H9 (cell line): ENCODE results near the gene SMTNL2. TPM values are rescaled to one million over a fixed set of nuclear protein-coding genes. Genes with fewer than 3 reads are reported as not detected.

ENCODE experiments used
- DNase-seq: peaks from one replicate; pipeline ENCODE4 v3.0.0-alpha.2; 2017
- H2AFZ ChIP-seq: one replicate; pipeline ENCODE4 v1.6.1; 2013; ENCODE audit warnings: mild to moderate bottlenecking, low read length, control low read depth, moderate library complexity
- H2AK5ac ChIP-seq: 2 replicates; pipeline ENCODE4 v1.6.1; 2013; ENCODE audit warnings: low read length, control low read depth, mixed read lengths; ENCODE audit not compliant: insufficient read length
- H2BK120ac ChIP-seq: one replicate; pipeline ENCODE4 v1.6.1; 2013; ENCODE audit warnings: low read depth, mild to moderate bottlenecking, low read length, control low read depth, inconsistent platforms; ENCODE audit not compliant: poor library complexity, severe bottlenecking
- H2BK12ac ChIP-seq: 2 replicates; pipeline ENCODE4 v1.6.1; 2013; ENCODE audit warnings: low read length, control low read depth, mixed read lengths, low read depth; ENCODE audit not compliant: insufficient read length
- H2BK15ac ChIP-seq: 2 replicates; pipeline ENCODE4 v1.6.1; 2013; ENCODE audit warnings: low read depth, low read length, control low read depth
- H2BK20ac ChIP-seq: one replicate; pipeline ENCODE4 v1.6.1; 2013; ENCODE audit warnings: low read depth, mild to moderate bottlenecking, low read length, control low read depth, inconsistent platforms; ENCODE audit not compliant: poor library complexity, severe bottlenecking
- H2BK5ac ChIP-seq: 2 replicates; pipeline ENCODE4 v1.6.1; 2013; ENCODE audit warnings: low read length, control low read depth, mixed read lengths; ENCODE audit not compliant: insufficient read length
- H3K14ac ChIP-seq: 2 replicates; pipeline ENCODE4 v1.6.1; 2013; ENCODE audit warnings: low read length, control low read depth; ENCODE audit not compliant: insufficient read depth
- H3K18ac ChIP-seq: 2 replicates; pipeline ENCODE4 v1.6.1; 2013; ENCODE audit warnings: low read depth, mild to moderate bottlenecking, mixed read lengths, low read length, control low read depth; ENCODE audit not compliant: insufficient read length
- H3K23ac ChIP-seq: 2 replicates; pipeline ENCODE4 v1.6.1; 2013; ENCODE audit warnings: low read length, control low read depth, mixed read lengths, low read depth; ENCODE audit not compliant: insufficient read length
- H3K23me2 ChIP-seq: 2 replicates; pipeline ENCODE4 v1.6.1; 2013; ENCODE audit warnings: low read depth, mild to moderate bottlenecking, mixed read lengths, low read length, control low read depth; ENCODE audit not compliant: insufficient read length, poor library complexity, severe bottlenecking
- H3K27ac ChIP-seq: 2 replicates; pipeline ENCODE4 v1.5.1; 2013; ENCODE audit warnings: low read length, control low read depth, mixed read lengths, low read depth; ENCODE audit not compliant: insufficient read length
- H3K27me3 ChIP-seq: 2 replicates; pipeline ENCODE4 v1.6.1; 2013; ENCODE audit warnings: low read length, control low read depth, inconsistent platforms; ENCODE audit not compliant: insufficient read depth
- H3K4ac ChIP-seq: 2 replicates; pipeline ENCODE4 v1.6.1; 2013; ENCODE audit warnings: low read depth, mild to moderate bottlenecking, control low read depth, inconsistent platforms, low read length, moderate library complexity
- H3K4me1 ChIP-seq: 2 replicates; pipeline ENCODE4 v1.6.1; 2013; ENCODE audit warnings: low read length, control low read depth, inconsistent platforms; ENCODE audit not compliant: insufficient read depth
- H3K4me2 ChIP-seq: 2 replicates; pipeline ENCODE4 v1.6.1; 2013; ENCODE audit warnings: low read length, control low read depth, mixed read lengths; ENCODE audit not compliant: insufficient read length, insufficient read depth
- H3K56ac ChIP-seq: 2 replicates; pipeline ENCODE4 v1.6.1; 2013; ENCODE audit warnings: low read depth, mild to moderate bottlenecking, mixed read lengths, low read length, control low read depth; ENCODE audit not compliant: insufficient read length
- H3K79me1 ChIP-seq: 2 replicates; pipeline ENCODE4 v1.6.1; 2013; ENCODE audit warnings: low read depth, mild to moderate bottlenecking, moderate library complexity, low read length, control low read depth, inconsistent platforms; ENCODE audit not compliant: insufficient read depth, poor library complexity, severe bottlenecking
- H3K79me2 ChIP-seq: 2 replicates; pipeline ENCODE4 v1.6.1; 2013; ENCODE audit warnings: low read length, control low read depth, inconsistent platforms; ENCODE audit not compliant: insufficient read depth
- H3K9ac ChIP-seq: 2 replicates; pipeline ENCODE4 v1.6.1; 2013; ENCODE audit warnings: low read length, control low read depth, mixed read lengths; ENCODE audit not compliant: insufficient read length; ENCODE audit errors: extremely low read depth
- H3K9me3 ChIP-seq: one replicate; pipeline ENCODE4 v1.6.1; 2013; ENCODE audit warnings: low read depth, low read length, inconsistent platforms; ENCODE audit not compliant: control insufficient read depth
- H3T11ph ChIP-seq: one replicate; pipeline ENCODE4 v1.6.1; 2013; ENCODE audit warnings: mild to moderate bottlenecking, low read length, control low read depth, inconsistent platforms
- H4K20me1 ChIP-seq: one replicate; pipeline ENCODE4 v1.6.1; 2013; ENCODE audit not compliant: control insufficient read depth, insufficient read length, insufficient read depth
- H4K5ac ChIP-seq: 2 replicates; pipeline ENCODE4 v1.6.1; 2013; ENCODE audit warnings: low read depth, mild to moderate bottlenecking, mixed read lengths, low read length, control low read depth; ENCODE audit not compliant: insufficient read length
- H4K8ac ChIP-seq: replicated peaks from 2 replicates; pipeline ENCODE4 v1.6.1; 2013; ENCODE audit warnings: low read length, control low read depth, mixed read lengths, low read depth; ENCODE audit not compliant: insufficient read length
- H4K91ac ChIP-seq: 2 replicates; pipeline ENCODE4 v1.6.1; 2013; ENCODE audit warnings: low read depth, mild to moderate bottlenecking, moderate library complexity, mixed read lengths, low read length, control low read depth; ENCODE audit not compliant: insufficient read length
- H3K27ac Mint-ChIP-seq, 3 experiments: 2 replicates in 2 of 3; 3 replicates in 1 of 3; pipeline ENCODE4 v1.8.0; 2020 to 2021; ENCODE audit warnings: mixed read lengths in 3 of 3, mild to moderate bottlenecking in 1 of 3, moderate library complexity in 1 of 3
- H3K27me3 Mint-ChIP-seq: 2 replicates; pipeline ENCODE4 v1.8.0; 2021; ENCODE audit warnings: low read depth, mild to moderate bottlenecking, moderate library complexity, mixed read lengths
- H3K36me3 Mint-ChIP-seq, 3 experiments: 2 replicates in 2 of 3; 3 replicates in 1 of 3; pipeline ENCODE4 v1.8.0; 2020 to 2021; ENCODE audit warnings: low read depth in 3 of 3, mixed read lengths in 3 of 3; ENCODE audit not compliant: insufficient read depth in 1 of 3
- H3K4me1 Mint-ChIP-seq, 2 experiments: 2 replicates each; pipeline ENCODE4 v1.8.0; 2020; ENCODE audit warnings: mixed read lengths in 2 of 2
- H3K4me3 Mint-ChIP-seq, 2 experiments: 2 replicates in 1 of 2; 3 replicates in 1 of 2; pipeline ENCODE4 v1.8.0; 2020 to 2021; ENCODE audit warnings: mild to moderate bottlenecking in 2 of 2, mixed read lengths in 2 of 2, moderate library complexity in 1 of 2
- H3K9me3 Mint-ChIP-seq, 2 experiments: 2 replicates in 1 of 2; 3 replicates in 1 of 2; pipeline ENCODE4 v1.8.0; 2020; ENCODE audit warnings: mild to moderate bottlenecking in 2 of 2, mixed read lengths in 2 of 2, moderate library complexity in 1 of 2
- CTCF ChIP-seq: fragments of 200-600 bp; sonication (generic); conservative IDR thresholded peaks from 3 replicates; pipeline ENCODE4 v1.8.0; 2021; ENCODE audit warnings: antibody characterized with exemption, mild to moderate bottlenecking
- WGBS: extraction: QIAGEN DNeasy Blood & Tissue Kit; methylation state at CpG from one replicate; pipeline ENCODE4 v1.1.7; 2013; ENCODE audit warnings: missing lambda C conversion rate, low lambda C conversion rate, mixed read lengths; ENCODE audit not compliant: insufficient read length; ENCODE audit errors: extremely low coverage; 5-methylcytosine and 5-hydroxymethylcytosine counted together
- total RNA-seq: library from RNA; stranded (reverse); gene quantifications from 2 replicates; pipeline ENCODE4 v1.2.1, GENCODE V29; 2021

Gene SMTNL2
- total RNA-seq, 1 experiment from 2014 or later = 0.77 TPM

- Histone ChIP-seq H3K23me2 (no peaks in the 10 kb centered on the region), H3K9me3 (no peaks in the 10 kb centered on the region), H3K18ac (no peak overlapping the region), H4K8ac (no peak overlapping the region), H2BK15ac (no peak overlapping the region), H2BK120ac (no peak overlapping the region), H3K4ac (no peak overlapping the region), H3K56ac (no peak overlapping the region), H2BK5ac (no peak overlapping the region), H3K27me3 (no peaks in the 10 kb centered on the region), H3K4me2 (no peak overlapping the region), H3K9ac (no peak overlapping the region), H2AK5ac (no peak overlapping the region), H3K27ac (no peak overlapping the region), H3K14ac (no peak overlapping the region), H3K79me2 (no peaks in the 10 kb centered on the region), H3K23ac (no peak overlapping the region), H2BK20ac (no peak overlapping the region), H2AFZ (no peak overlapping the region), H4K5ac (no peak overlapping the region), H2BK12ac (no peak overlapping the region), H3K4me1 (peaks cover 3% of the 10 kb centered on the region; the same call in 1 of the 2 replicates), H3K79me1 (no peaks in the 10 kb centered on the region), H4K91ac (no peak overlapping the region), H4K20me1 (no peaks in the 10 kb centered on the region), H3T11ph (no peak overlapping the region)
- WGBS = no CpG with 5 or more reads among the region's 9 CpGs
- H3K4me3 Mint-ChIP-seq = no peak overlapping the region
- no peak for DNase-seq
- no peaks in the 10 kb centered on the region; a peak in 1 of 5 replicates for H3K9me3 Mint-ChIP-seq
- H3K36me3 Mint-ChIP-seq = no peaks in the 10 kb centered on the region
- H3K27ac Mint-ChIP-seq = no peak overlapping the region
- no peak for TF ChIP-seq CTCF
- H3K27me3 Mint-ChIP-seq = peaks cover 2% of the 10 kb centered on the region
- peaks cover 30 to 43% of the 10 kb centered on the region in 2 experiments for H3K4me1 Mint-ChIP-seq
Measured at GRCh38 chr17:4572131-4572530, 12.2 kb upstream of the SMTNL2 start.
